T-helper 2 cell treated with Interferon-gamma antibody and Interleukin-4, amounts not matched to agents 100 ng/mL and 5 ng/mL, for 36 hours (primary cell): ENCODE results near the gene NME5. TPM values are rescaled to one million over a fixed set of nuclear protein-coding genes. Genes with fewer than 3 reads are reported as not detected.
"Not testable (repeated sequence)": the region's sequence is repeated elsewhere in the genome, so short reads cannot be mapped to it uniquely, and the experiment has no call there.

Experiments used
- intact Hi-C: fragments of 100-400 bp; cut with micrococcal nuclease; formaldehyde crosslinking; loops from one replicate; pipeline ENCODE4 v1.15.1; 2023
- total RNA-seq: library from RNA; stranded (reverse); gene quantifications from 2 replicates; pipeline ENCODE4 v1.2.3, GENCODE V29; 2022

Gene NME5
- total RNA-seq, 1 donor from 2014 or later = not detected

DNA sequence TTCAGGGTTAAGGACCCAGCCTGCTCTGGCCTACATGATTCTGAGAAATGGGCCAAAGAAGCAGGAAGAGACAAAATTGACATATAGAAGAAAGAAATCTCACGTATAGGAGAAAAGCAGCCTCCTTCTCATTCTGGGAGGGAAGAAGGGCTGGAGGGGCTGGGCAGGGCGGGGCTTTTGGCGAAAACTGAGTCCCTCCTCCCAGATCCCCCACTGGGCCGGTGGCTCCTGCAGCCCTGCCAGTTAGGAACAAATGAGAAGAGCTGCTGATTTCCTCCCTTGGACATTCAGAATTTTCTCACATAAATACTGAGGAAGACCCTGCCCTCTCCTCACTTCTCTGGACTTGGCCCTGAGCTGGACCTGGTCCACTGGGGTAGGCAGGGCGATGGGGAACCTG is 55.5 kb downstream of the NME5 start, which contains the start of gene WNT8A:
Gene WNT8A, plus strand, starts transcription at position 332 of the 400 bp plus-strand sequence. CDS start 95 bp downstream, outside the sequence.
- intact Hi-C loops = no loop called here

GRCh38 chr5:138082033-138082432 is 57.2 kb downstream of the NME5 start:
- intact Hi-C loops = no loop called here

DNA sequence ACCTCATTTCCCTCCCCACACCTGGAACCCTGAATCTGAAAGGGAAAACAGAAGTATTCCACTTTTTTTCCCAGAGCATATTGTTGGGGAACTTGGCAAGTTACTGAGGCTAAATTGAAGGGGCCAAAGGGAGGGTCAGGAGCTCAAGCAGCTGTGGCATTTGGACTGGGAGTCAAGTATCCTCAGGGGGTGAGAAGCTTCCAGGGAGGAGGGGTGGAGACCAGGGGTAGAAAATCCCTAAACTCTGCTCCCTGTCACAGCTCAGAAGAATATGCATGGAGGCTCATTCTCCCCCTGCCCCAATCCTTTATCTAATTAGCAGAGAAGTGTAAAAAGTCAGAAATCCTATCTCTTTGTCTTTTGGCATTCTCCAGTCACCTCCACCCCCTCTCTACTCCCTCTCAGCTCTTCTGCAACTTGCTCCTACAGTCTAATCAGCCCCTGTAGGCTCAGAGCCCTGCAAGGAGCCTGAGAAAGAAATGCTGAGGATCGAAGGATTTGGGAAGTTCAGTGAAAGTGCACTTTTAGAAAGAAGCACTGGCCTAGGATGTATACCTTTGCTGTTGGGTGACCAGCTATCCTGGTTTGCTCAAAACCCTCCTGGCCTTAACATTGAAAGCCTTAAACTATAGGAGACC is 61.1 kb downstream of the NME5 start:
- intact Hi-C loops = no loop called here

DNA sequence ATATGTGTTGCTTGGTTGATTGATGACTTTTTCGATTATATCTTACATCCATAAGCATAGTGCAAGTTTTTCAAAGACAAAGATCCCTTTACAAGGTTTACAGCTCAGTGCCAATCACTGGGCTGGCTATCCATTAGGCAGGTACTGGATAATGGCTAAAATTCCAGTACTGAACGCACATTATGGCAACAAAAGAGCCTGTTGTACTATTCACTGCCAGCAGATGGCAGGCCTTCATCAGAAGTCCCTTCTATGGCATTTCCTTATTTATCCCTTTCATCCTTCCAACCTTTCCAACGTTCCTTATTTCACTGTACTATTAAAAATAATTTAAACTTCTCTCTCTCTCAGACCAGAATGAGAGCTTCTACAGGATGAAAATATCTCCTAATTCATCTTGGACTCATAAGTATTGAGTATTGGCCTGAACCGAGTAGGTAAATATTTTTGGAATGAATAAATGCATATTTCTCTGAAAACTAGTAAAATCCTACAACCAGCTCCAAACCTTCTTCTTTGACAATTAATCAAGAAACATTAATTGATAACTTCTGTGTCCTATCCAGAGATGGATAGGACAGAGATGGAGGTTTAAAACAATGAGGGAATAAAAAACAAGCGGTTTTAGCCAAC is 62.0 kb downstream of the NME5 start:
- intact Hi-C loops = loop anchor here (1.0 to 2.0 kb wide), 2 partner anchors 40 to 56 kb away; no protein-coding TSS in a partner anchor

DNA sequence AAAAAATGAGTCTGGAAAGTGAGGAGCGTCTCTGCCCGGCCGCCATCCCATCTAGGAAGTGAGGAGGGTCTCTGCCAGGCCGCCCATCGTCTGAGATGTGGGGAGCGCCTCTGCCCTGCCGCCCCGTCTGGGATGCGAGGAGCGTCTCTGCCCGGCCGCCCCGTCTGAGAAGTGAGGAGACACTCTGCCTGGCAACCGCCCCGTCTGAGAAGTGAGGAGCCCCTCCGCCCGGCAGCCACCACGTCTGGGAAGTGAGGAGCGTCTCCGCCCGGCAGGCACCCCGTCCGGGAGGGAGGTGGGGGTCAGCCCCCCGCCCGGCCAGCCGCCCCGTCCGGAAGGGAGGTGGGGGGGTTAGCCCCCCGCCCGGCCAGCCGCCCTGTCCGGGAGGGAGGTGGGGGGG is 69.2 kb downstream of the NME5 start:
- intact Hi-C loops = not testable (repeated sequence)

DNA sequence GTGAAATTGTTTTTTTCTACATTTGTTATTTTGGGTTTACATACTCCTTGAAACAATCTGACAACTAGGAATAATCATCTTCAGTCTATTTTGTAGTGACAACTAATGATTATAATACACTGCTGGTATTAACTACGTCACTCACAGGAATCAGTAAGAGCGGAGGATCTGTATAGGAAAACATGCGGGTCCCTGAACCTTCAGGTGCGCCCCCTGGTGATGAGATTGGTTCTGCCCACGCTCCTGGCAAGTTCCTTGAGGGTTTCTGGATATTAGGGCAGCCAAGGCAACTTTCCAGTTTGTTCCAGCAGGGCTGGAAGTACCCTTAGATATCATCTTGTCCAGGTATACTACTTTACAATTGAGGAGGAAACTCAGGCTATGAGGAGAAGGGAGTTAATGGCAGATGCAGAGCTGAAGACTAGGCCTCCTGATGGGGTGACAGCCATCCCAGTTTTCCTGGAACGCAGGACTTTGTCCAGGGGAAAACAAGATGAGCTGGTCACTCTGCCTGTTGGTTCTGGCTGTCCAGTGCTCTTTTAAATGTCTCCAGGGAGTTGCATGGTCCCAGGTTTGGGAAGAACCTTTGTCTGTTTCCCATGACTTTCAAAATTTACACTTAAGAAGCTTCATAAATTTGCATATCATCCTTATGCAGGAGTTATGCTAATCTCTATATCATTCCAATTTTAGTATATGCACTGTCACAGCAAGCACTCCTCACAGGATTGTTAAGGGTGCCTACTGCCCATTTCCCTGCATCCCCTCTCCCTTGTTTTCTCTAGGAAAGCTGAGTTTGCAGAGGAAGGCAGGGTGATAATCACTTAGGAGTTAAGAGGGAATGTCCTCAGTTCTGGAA is 70.3 kb downstream of the NME5 start:
- intact Hi-C loops = loop anchor here (1.0 to 2.0 kb wide), 2 partner anchors 33 to 290 kb away; no protein-coding TSS in a partner anchor

DNA sequence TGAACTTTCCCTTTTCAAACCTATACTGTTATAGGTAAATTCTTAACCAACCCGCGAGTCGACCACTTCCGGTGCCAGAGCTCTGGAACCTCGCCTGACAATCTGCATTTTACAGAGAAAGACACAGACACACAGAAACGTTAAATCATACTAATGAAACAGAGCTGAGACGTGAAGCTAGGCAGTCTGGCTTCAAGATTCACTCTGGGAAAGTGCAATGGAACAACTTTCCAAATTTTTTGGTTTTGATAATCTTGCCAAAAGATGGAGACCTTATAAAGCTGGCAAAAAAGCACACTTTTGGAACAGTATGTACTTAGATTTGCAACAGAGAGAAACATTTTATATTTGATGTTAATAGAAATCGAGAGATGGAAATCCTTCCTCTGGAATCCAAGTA is 71.3 kb downstream of the NME5 start:
- intact Hi-C loops = loop anchor here (1.0 to 2.0 kb wide), 2 partner anchors 32 to 289 kb away; no protein-coding TSS in a partner anchor

Other genes starting within 250 kb of the NME5 start
- gene PKD2L2, start 250.0 kb downstream of the NME5 start, total RNA-seq = 0.23 TPM in 1 of 2 replicates, not detected in the other
- 37.5 and 38.5 TPM in 2 replicates for gene FAM13B, start 106.3 kb downstream of the NME5 start, total RNA-seq
- not detected in 2 replicates for gene WNT8A, start 55.4 kb downstream of the NME5 start, total RNA-seq
- 54.6 and 62.0 TPM in 2 replicates for gene BRD8, start 39.2 kb upstream of the NME5 start, total RNA-seq
- gene KIF20A, start 39.7 kb upstream of the NME5 start, total RNA-seq = 40.2 and 42.9 TPM in 2 replicates
- gene CDC23, start 73.9 kb upstream of the NME5 start, total RNA-seq = 36.3 and 37.4 TPM in 2 replicates
- not detected in 2 replicates for gene GFRA3, start 135.2 kb upstream of the NME5 start, total RNA-seq
- gene CDC25C, start 192.4 kb upstream of the NME5 start, total RNA-seq = 10.5 and 12.6 TPM in 2 replicates
- gene FAM53C, start 198.8 kb upstream of the NME5 start, total RNA-seq = 21.7 and 22.1 TPM in 2 replicates
- gene KDM3B, start 213.3 kb upstream of the NME5 start, total RNA-seq = 60.6 and 61.3 TPM in 2 replicates